Upper lobe of left lung (tissue), 4 donors: ENCODE measurements around the gene LCP1.

ENCODE experiments used
- POLR2A ChIP-seq, 4 donors: fragments of 450-650 bp; IDR thresholded peaks; one replicate each; pipeline ENCODE4 v1.5.1; 2016 to 2017; ENCODE audit warnings: antibody characterized with exemption in 4 of 4, mild to moderate bottlenecking in 2 of 4
- TF ChIP-seq, protein P1 (sequence below), 6 experiments: fragments of 450-650 bp in 4 of 6; fragments of 200-600 bp in 2 of 6; sonication (generic) in 2 of 6; IDR thresholded peaks; one replicate each; pipeline ENCODE4 v1.5.1; 2016 to 2019; ENCODE audit warnings: antibody characterized with exemption in 6 of 6

- TF ChIP-seq, protein P1, sequence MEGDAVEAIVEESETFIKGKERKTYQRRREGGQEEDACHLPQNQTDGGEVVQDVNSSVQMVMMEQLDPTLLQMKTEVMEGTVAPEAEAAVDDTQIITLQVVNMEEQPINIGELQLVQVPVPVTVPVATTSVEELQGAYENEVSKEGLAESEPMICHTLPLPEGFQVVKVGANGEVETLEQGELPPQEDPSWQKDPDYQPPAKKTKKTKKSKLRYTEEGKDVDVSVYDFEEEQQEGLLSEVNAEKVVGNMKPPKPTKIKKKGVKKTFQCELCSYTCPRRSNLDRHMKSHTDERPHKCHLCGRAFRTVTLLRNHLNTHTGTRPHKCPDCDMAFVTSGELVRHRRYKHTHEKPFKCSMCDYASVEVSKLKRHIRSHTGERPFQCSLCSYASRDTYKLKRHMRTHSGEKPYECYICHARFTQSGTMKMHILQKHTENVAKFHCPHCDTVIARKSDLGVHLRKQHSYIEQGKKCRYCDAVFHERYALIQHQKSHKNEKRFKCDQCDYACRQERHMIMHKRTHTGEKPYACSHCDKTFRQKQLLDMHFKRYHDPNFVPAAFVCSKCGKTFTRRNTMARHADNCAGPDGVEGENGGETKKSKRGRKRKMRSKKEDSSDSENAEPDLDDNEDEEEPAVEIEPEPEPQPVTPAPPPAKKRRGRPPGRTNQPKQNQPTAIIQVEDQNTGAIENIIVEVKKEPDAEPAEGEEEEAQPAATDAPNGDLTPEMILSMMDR (IDR thresholded peaks at IDR 0.05): no peak
- no peak for TF ChIP-seq POLR2A (IDR thresholded peaks at IDR 0.05)
Observed at GRCh38 chr13:46079770-46080169, 102.2 kb downstream of the LCP1 start.
